Lung (tissue), 12 donors: Measurements from ENCODE around the gene E2F4. TPM values are rescaled to one million over a fixed set of nuclear protein-coding genes. Genes with fewer than 3 reads are reported as not detected.

Experiments used
- ATAC-seq: fragments of 200-7000 bp; cut with Tn5 transposase; one replicate; pipeline ENCODE4 v1.9.1; 2020; ENCODE audit warnings: moderate number of reproducible peaks; ENCODE audit not compliant: insufficient read depth, low FRiP score
- DNase-seq, 3 donors: peaks; one replicate each; pipeline ENCODE4 v3.0.0-alpha.2; 2013 to 2017
- H3K27ac ChIP-seq, 2 donors: one replicate each; pipeline ENCODE4 v1.5.1; 2013; ENCODE audit warnings: mild to moderate bottlenecking in 2 of 2, moderate library complexity in 2 of 2, control low read depth in 1 of 2, inconsistent platforms in 1 of 2, low read depth in 1 of 2, low read length in 1 of 2
- H3K27me3 ChIP-seq, 3 donors: one replicate each; pipeline ENCODE4 v1.5.1; 2013; ENCODE audit warnings: low read length in 2 of 3; ENCODE audit not compliant: control insufficient read depth in 3 of 3, insufficient read depth in 3 of 3
- H3K36me3 ChIP-seq, 4 donors: one replicate each; pipeline ENCODE4 v1.5.1; 2013; ENCODE audit warnings: low read length in 4 of 4, mild to moderate bottlenecking in 1 of 4, moderate library complexity in 1 of 4; ENCODE audit not compliant: control insufficient read depth in 4 of 4, insufficient read depth in 4 of 4
- H3K4me1 ChIP-seq, 5 donors: one replicate each; pipeline ENCODE4 v1.5.1; 2013; ENCODE audit warnings: low read length in 5 of 5, mild to moderate bottlenecking in 2 of 5, moderate library complexity in 1 of 5; ENCODE audit not compliant: control insufficient read depth in 5 of 5, insufficient read depth in 5 of 5
- H3K4me3 ChIP-seq: one replicate; pipeline ENCODE4 v1.5.1; 2013; ENCODE audit warnings: mild to moderate bottlenecking, control low read depth, moderate library complexity
- H3K9ac ChIP-seq, 2 donors: one replicate each; pipeline ENCODE4 v1.5.1; 2013; ENCODE audit warnings: low read length in 2 of 2, control low read depth in 1 of 2; ENCODE audit not compliant: insufficient read depth in 1 of 2
- H3K9me3 ChIP-seq, 4 donors: one replicate each; pipeline ENCODE4 v1.5.1; 2013; ENCODE audit warnings: low read length in 3 of 4, mild to moderate bottlenecking in 1 of 4, moderate library complexity in 1 of 4; ENCODE audit not compliant: control insufficient read depth in 4 of 4, insufficient read depth in 3 of 4
- CTCF ChIP-seq: IDR thresholded peaks from 2 replicates; pipeline ENCODE4 v1.5.1; 2012; ENCODE audit warnings: mild to moderate bottlenecking; ENCODE audit errors: control extremely low read depth, extremely low read depth
- WGBS, 2 donors: extraction: QIAGEN DNeasy Blood & Tissue Kit; methylation state at CpG; one replicate each; pipeline ENCODE4 v1.1.7; 2013; 5-methylcytosine and 5-hydroxymethylcytosine counted together
- polyA plus RNA-seq, 2 donors: library from polyadenylated mRNA; stranded (reverse); fragments of 200-250 nt; gene quantifications; one replicate each; pipeline ENCODE4 v1.2.1, GENCODE V29; 2013
- total RNA-seq, 2 donors: library from RNA; depleted of rRNA in 1 of 2; stranded (reverse); fragments of >200 nt in 1 of 2; gene quantifications; one replicate each; pipeline ENCODE4 v1.2.1, GENCODE V29; 2014 to 2021
- donor health status: control.
- donor health status: control.
- donor health status: Bipolar disorder and iron deficiency.
- donor health status: healthy.
- donor health status: DM: yes; HTN: yes; CAD: no.

Gene E2F4
- total and polyA plus RNA-seq, 4 donors: 27.8 to 86.1 (median 56.4) TPM

- no peak overlapping the region for H3K4me3 ChIP-seq
- TF ChIP-seq CTCF: no peak
- 93 to 98% methylated on average over 2 of the region's 2 CpGs for WGBS, 2 donors
- no peak overlapping the region for H3K9ac ChIP-seq
- H3K9me3 ChIP-seq: peaks cover 0 to 2% (median 0%) of the 10 kb centered on the region in 4 donors
- H3K36me3 ChIP-seq: peaks cover 10 to 49% (median 34%) of the 10 kb centered on the region in 4 donors
- H3K27ac ChIP-seq: no peak overlapping the region
- no peak for ATAC-seq
- peaks cover 0 to 5% (median 3%) of the 10 kb centered on the region in 3 donors for H3K27me3 ChIP-seq
- peaks cover 0 to 15% (median 4%) of the 10 kb centered on the region in 5 donors for H3K4me1 ChIP-seq
- no peak for DNase-seq
Measured at GRCh38 chr16:67148221-67148620, 43.7 kb upstream of the E2F4 start.

DNA sequence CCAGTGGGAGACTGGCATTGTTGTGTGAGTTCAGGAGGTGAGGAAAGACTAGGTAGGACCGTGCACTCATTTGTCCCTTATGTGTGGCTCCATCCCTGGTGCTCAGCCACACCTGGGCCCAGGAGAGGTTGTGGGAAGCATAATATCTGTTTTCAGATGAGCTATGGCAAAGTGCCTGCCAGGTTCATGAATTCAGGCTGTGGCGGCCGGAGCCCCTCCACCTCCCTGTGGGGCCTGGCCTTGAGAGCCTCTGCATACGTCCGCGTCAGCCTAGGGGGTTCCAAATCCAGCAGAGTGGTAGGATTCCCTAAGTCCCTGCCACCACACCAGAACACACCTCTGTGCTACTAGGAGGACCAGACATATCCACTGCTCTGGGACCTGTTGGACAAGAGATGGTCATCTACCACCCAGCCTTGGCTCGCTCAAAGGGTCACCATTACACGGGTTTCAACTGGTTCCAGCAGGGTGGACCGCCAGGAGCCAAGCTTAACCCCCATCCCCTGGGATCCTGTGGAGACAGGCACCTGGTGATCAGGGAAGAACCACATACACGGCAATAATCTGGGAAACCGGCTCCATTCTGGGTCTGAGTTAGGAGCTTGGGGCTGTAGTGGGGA is 43.2 kb upstream of the E2F4 start:
- Histone ChIP-seq H3K9me3 (peaks cover 0 to 2% (median 0%) of the 10 kb centered on the region in 4 donors), H3K36me3 (peaks cover 10 to 45% (median 30%) of the 10 kb centered on the region in 4 donors), H3K27me3 (peaks cover 0 to 6% (median 5%) of the 10 kb centered on the region in 3 donors), H3K9ac (no peak overlapping the region), H3K27ac (no peak overlapping the region), H3K4me3 (no peak overlapping the region), H3K4me1 (peaks cover 0 to 15% (median 4%) of the 10 kb centered on the region in 5 donors)
- no peak for ATAC-seq
- 94 to 95% methylated on average over 11 of the region's 11 CpGs for WGBS, 2 donors
- DNase-seq: no peak
- TF ChIP-seq CTCF: no peak

- Histone ChIP-seq H3K27me3 (peaks cover 0 to 13% (median 8%) of the 10 kb centered on the region in 3 donors), H3K4me3 (no peak overlapping the region), H3K27ac (no peak overlapping the region), H3K9me3 (no peaks in the 10 kb centered on the region), H3K9ac (no peak overlapping the region), H3K36me3 (peaks cover 5 to 39% (median 25%) of the 10 kb centered on the region in 4 donors), H3K4me1 (peaks cover 0 to 15% (median 4%) of the 10 kb centered on the region in 5 donors)
- WGBS, 2 donors: 67 to 71% methylated on average over 77 of the region's 77 CpGs
- TF ChIP-seq CTCF: no peak
- no peak for ATAC-seq
- DNase-seq: no peak
Measured at GRCh38 chr16:67149276-67150046, 42.5 kb upstream of the E2F4 start.
